ENCODE results near the gene NBAS.

DNA sequence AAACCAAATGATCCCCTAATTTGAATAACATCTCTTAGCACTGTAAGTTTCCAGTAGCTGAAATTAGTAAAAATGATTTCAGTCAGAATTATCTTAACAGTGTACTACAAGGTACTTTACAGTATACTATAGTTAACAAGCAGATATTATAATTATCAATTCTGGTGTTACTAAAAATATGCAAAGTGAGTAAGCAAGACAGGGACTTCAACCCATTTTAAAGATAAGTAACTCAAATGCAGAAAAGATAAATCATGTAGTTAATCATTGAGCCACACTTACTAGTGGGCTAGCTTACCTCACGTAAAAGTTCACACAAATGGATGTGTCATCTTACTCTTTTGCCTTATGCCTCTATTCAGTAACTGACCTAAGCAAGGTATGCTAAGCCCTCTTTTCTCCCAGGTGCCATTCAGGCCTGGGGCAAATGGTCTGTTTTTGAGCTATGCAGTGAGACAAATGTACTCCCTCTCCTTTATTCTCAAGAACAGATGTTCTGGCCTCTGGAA, 101.0 kb downstream of the NBAS start:
- TF ChIP-seq EZH2 (IDR thresholded peaks at IDR 0.05), result no peak
- TF ChIP-seq POLR2AphosphoS5 (IDR thresholded peaks at IDR 0.05; ENCODE audit: borderline replicate concordance, low read depth, low read length), result no peak

Data from SK-N-MC (cell line).